Right atrium auricular region (tissue), 2 donors: ENCODE measurements around the gene BANK1. TPM values are rescaled to one million over a fixed set of nuclear protein-coding genes. Genes with fewer than 3 reads are reported as not detected.

ENCODE experiments used
- DNase-seq: peaks from one replicate; pipeline ENCODE4 v3.0.0-alpha.2; 2019; ENCODE audit warnings: low spot score
- H3K27ac ChIP-seq, 2 donors: fragments of 200-600 bp; sonication (generic); 1 replicate in 1 of 2; 2 replicates in 1 of 2; pipeline ENCODE4 v1.5.1; 2016 to 2019
- H3K27me3 ChIP-seq, 2 donors: fragments of 200-600 bp; sonication (generic); one replicate each; pipeline versions ENCODE4 v1.5.1 to v1.6.0; 2017 to 2019
- H3K36me3 ChIP-seq: fragments of 200-600 bp; sonication (generic); one replicate; pipeline ENCODE4 v1.5.1; 2016
- H3K4me1 ChIP-seq, 2 donors: fragments of 200-600 bp; sonication (generic); one replicate each; pipeline versions ENCODE4 v1.5.1 to v1.6.0; 2017 to 2019
- H3K4me3 ChIP-seq, 2 donors: fragments of 200-600 bp; sonication (generic); 1 replicate in 1 of 2; 2 replicates in 1 of 2; pipeline ENCODE4 v1.5.1; 2017 to 2019; ENCODE audit warnings: mild to moderate bottlenecking in 1 of 2, moderate library complexity in 1 of 2
- H3K9me3 ChIP-seq, 2 donors: fragments of 200-600 bp; sonication (generic); one replicate each; pipeline ENCODE4 v1.5.1; 2019
- total RNA-seq, 2 donors: library from RNA; depleted of rRNA; stranded (reverse); fragments of >200 nt; gene quantifications; one replicate each; pipeline ENCODE4 v1.1.0, GENCODE V29; 2016
- TF ChIP-seq, protein P1 (sequence below), 2 donors: fragments of 200-600 bp; sonication (generic); IDR thresholded peaks; one replicate each; pipeline ENCODE4 v1.5.1; 2019; ENCODE audit warnings: antibody characterized with exemption in 2 of 2

The BANK1 gene
- total RNA-seq, 2 donors from 2014 or later, result 1.4 TPM; not detected in 1

DNA sequence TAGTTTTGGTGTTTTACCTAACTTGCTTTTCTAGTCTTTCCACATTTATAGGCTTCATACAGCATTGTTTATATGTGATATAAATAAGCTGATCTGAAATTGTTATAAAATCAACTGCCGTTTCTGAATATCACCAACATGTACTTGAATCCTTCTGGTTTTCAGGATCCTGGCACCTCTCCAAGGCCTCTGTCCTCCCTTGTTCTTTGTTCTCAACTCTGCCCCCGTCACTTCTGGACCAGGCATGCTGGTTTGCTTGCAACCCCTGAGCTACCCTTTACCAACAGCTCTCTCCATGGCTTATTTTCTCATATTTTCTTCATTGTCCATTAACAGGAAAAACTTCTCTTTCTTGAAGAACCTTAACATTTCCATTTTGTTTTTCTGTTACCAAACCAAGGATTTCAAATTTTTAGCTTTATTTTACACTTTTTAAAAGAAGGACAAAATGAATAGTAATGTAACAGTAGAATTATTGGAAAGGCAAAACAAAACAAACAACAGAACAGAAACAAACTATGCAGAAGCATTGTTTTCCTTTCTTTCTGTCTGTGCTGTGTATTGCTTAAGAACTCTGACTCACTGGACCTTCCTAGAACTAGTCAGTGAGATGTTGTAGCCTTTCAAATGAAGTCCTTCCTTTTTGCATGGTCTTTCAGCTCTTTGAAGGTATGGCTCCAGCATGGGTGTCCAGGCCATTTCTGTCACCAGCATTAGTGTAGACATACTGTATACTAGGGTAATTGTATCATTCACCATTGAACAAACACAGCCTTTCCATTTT lies 44.8 kb downstream of the BANK1 start:
- no peak overlapping the region for H3K4me3 ChIP-seq
- no peaks in the 10 kb centered on the region for H3K27me3 ChIP-seq
- no peak for DNase-seq
- no peak overlapping the region for H3K27ac ChIP-seq
- TF ChIP-seq, protein P1, sequence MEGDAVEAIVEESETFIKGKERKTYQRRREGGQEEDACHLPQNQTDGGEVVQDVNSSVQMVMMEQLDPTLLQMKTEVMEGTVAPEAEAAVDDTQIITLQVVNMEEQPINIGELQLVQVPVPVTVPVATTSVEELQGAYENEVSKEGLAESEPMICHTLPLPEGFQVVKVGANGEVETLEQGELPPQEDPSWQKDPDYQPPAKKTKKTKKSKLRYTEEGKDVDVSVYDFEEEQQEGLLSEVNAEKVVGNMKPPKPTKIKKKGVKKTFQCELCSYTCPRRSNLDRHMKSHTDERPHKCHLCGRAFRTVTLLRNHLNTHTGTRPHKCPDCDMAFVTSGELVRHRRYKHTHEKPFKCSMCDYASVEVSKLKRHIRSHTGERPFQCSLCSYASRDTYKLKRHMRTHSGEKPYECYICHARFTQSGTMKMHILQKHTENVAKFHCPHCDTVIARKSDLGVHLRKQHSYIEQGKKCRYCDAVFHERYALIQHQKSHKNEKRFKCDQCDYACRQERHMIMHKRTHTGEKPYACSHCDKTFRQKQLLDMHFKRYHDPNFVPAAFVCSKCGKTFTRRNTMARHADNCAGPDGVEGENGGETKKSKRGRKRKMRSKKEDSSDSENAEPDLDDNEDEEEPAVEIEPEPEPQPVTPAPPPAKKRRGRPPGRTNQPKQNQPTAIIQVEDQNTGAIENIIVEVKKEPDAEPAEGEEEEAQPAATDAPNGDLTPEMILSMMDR (IDR thresholded peaks at IDR 0.05), result no peak
- no peaks in the 10 kb centered on the region for H3K36me3 ChIP-seq
- H3K9me3 ChIP-seq, result no peaks in the 10 kb centered on the region
- no peaks in the 10 kb centered on the region for H3K4me1 ChIP-seq

DNA sequence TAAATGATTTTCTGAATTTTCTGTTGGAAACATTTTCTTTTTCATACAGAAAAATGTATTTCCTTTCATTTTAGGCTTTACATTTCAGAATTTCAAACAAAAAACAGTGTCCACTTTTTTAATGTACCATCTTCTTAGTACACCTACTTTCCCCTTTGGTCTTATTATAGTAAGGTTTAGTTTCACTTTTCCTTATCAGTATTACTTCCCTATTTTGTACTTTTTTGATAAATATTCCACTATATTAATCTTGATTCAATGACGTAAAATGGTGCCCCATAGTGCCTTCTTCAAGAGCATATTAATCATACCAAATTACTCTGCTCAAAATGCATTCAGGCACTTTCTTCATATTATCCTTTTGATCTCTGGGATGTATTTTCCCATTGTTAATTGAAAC lies 52.5 kb downstream of the BANK1 start:
- H3K27ac ChIP-seq, result no peak overlapping the region
- H3K36me3 ChIP-seq, result no peaks in the 10 kb centered on the region
- TF ChIP-seq, protein P1 (IDR thresholded peaks at IDR 0.05), result no peak
- H3K27me3 ChIP-seq, result no peaks in the 10 kb centered on the region
- no peaks in the 10 kb centered on the region for H3K4me1 ChIP-seq
- no peak for DNase-seq
- no peaks in the 10 kb centered on the region for H3K9me3 ChIP-seq
- H3K4me3 ChIP-seq, result no peak overlapping the region

DNA sequence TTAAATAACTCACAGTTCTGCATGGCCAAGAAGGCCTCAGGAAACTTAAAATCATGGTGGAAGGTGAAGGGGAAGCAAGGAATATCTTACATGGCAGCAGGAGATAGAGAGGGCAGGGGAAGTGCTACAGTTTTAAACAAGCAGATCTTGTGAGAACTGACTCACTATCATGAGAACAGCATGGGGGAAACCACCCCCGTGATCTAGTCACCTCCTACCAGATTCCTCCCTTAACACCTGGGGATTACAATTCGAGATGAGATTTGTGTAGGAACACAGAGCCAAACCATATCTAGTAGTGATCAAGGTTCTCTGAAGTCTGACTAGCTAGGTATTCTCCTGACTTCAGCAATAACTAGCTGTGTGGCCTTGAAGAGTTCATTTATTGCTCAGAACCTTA lies 56.0 kb downstream of the BANK1 start:
- Histone ChIP-seq H3K9me3 (no peaks in the 10 kb centered on the region), H3K27ac (no peak overlapping the region), H3K36me3 (no peaks in the 10 kb centered on the region), H3K4me3 (no peak overlapping the region), H3K4me1 (no peaks in the 10 kb centered on the region), H3K27me3 (no peaks in the 10 kb centered on the region)
- DNase-seq, result no peak
- TF ChIP-seq, protein P1 (IDR thresholded peaks at IDR 0.05), result no peak

DNA sequence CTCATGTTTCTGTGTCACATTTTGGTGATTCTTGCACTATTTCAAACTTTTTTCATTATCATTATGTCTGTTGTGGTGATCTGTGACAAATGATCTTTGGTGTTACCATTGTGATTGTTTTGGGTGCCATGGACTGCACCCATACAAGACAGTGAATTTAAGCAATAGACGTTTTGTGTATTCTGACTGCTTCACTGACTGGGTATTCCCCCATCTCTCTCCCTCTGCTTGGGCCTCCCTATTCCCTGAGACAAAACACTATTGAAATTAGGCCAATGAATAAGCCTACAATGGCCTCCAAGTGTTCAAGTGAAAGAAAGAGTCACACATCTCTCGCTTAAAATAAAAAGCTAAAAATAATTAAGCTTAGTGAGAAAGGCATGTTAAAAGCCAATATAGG lies 60.2 kb downstream of the BANK1 start:
- H3K4me1 ChIP-seq, result no peaks in the 10 kb centered on the region
- TF ChIP-seq, protein P1 (IDR thresholded peaks at IDR 0.05), result no peak
- H3K36me3 ChIP-seq, result no peaks in the 10 kb centered on the region
- no peak overlapping the region for H3K27ac ChIP-seq
- no peaks in the 10 kb centered on the region for H3K27me3 ChIP-seq
- H3K9me3 ChIP-seq, result no peaks in the 10 kb centered on the region
- no peak for DNase-seq
- H3K4me3 ChIP-seq, result no peak overlapping the region

DNA sequence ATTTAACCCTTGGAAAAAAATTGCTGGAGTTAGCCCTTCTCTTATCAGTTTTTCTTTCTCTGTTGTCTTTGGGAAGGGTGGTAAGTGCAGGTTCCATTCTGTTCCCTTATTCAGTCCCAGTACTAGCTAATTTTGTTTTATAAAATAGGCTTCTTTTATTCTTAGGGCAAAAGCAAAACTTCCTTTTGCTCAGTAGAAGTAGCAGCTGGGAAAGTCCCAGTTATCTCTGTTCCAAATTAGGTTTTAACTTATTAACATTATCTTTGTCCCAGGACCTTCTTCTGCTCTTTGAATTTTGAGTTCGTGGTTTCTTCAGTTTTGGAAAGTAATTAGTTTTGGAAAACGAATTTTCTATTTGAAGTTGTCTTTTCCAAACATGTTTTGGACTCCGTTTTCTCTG lies 61.1 kb downstream of the BANK1 start:
- H3K9me3 ChIP-seq, result no peaks in the 10 kb centered on the region
- no peaks in the 10 kb centered on the region for H3K27me3 ChIP-seq
- no peak overlapping the region for H3K4me3 ChIP-seq
- no peak for DNase-seq
- H3K36me3 ChIP-seq, result no peaks in the 10 kb centered on the region
- H3K4me1 ChIP-seq, result no peaks in the 10 kb centered on the region
- TF ChIP-seq, protein P1 (IDR thresholded peaks at IDR 0.05), result no peak
- no peak overlapping the region for H3K27ac ChIP-seq

DNA sequence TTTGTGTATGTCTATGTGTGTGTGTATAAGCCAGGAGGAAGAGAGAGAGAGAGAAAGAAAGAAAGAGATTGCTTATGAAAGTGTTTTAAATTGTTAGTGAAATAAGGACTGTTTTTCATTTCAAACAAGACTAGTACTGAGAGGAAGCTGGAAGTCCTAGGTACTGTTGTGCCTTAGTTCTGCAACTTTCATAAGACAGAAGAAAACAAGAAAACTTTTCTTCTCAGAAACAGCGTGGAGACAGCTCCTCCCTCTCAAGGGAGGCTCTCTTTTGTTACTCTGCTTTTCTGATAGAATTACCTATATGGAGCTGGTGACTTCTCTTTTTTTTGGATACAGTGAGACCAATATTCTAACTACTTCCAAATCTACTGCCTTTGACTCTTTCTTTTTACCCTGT lies 62.5 kb downstream of the BANK1 start:
- TF ChIP-seq, protein P1 (IDR thresholded peaks at IDR 0.05), result no peak
- Histone ChIP-seq H3K27me3 (no peaks in the 10 kb centered on the region), H3K4me3 (no peak overlapping the region), H3K27ac (no peak overlapping the region), H3K4me1 (no peaks in the 10 kb centered on the region), H3K36me3 (no peaks in the 10 kb centered on the region), H3K9me3 (no peaks in the 10 kb centered on the region)
- no peak for DNase-seq
